WTC11 (cell line): ENCODE results near the gene MXRA8. TPM values are rescaled to one million over a fixed set of nuclear protein-coding genes. Genes with fewer than 3 reads are reported as not detected.
A peak's percentile ranks its signal among the peaks of the same experiment; 100 is the strongest.

Source experiments
- ATF2 ChIP-seq: sonication (generic); formaldehyde crosslinking; IDR thresholded peaks from 2 replicates; pipeline ENCODE4 v1.8.1; 2022; ENCODE audit warnings: low read depth, missing genetic modification reagents, borderline replicate concordance
- CBFB ChIP-seq: sonication (generic); formaldehyde crosslinking; IDR thresholded peaks from 2 replicates; pipeline ENCODE4 v1.8.1; 2022; ENCODE audit warnings: mild to moderate bottlenecking, low read depth, missing genetic modification reagents
- CREB1 ChIP-seq: sonication (generic); formaldehyde crosslinking; IDR thresholded peaks from 2 replicates; pipeline ENCODE4 v1.8.0; 2023; ENCODE audit warnings: mild to moderate bottlenecking, missing genetic modification reagents
- CTCF ChIP-seq: fragments of 200-600 bp; IDR thresholded peaks from 2 replicates; pipeline ENCODE4 v1.8.0; 2022; ENCODE audit warnings: antibody characterized with exemption
- E2F5 ChIP-seq: sonication (generic); formaldehyde crosslinking; IDR thresholded peaks from 2 replicates; pipeline ENCODE4 v1.8.1; 2022; ENCODE audit warnings: mild to moderate bottlenecking, moderate library complexity, missing genetic modification reagents
- ELF4 ChIP-seq: sonication (generic); formaldehyde crosslinking; IDR thresholded peaks from 2 replicates; pipeline ENCODE4 v1.8.1; 2022; ENCODE audit warnings: low read depth, mild to moderate bottlenecking, moderate library complexity, missing genetic modification reagents
- ESRRA ChIP-seq: sonication (generic); formaldehyde crosslinking; IDR thresholded peaks from 2 replicates; pipeline ENCODE4 v1.8.1; 2022; ENCODE audit warnings: mild to moderate bottlenecking, missing genetic modification reagents, borderline replicate concordance
- ETV6 ChIP-seq: sonication (generic); formaldehyde crosslinking; IDR thresholded peaks from 2 replicates; pipeline ENCODE4 v1.8.1; 2022; ENCODE audit warnings: mild to moderate bottlenecking, missing genetic modification reagents
- FOXK1 ChIP-seq: sonication (generic); formaldehyde crosslinking; IDR thresholded peaks from 2 replicates; pipeline ENCODE4 v1.8.0; 2022; ENCODE audit warnings: mild to moderate bottlenecking, moderate library complexity, missing genetic modification reagents
- IRF1 ChIP-seq: sonication (generic); formaldehyde crosslinking; IDR thresholded peaks from 2 replicates; pipeline ENCODE4 v1.8.0; 2023; ENCODE audit warnings: missing genetic modification reagents
- KAT7 ChIP-seq: sonication (generic); formaldehyde crosslinking; IDR thresholded peaks from 2 replicates; pipeline ENCODE4 v1.8.1; 2023; ENCODE audit warnings: missing genetic modification reagents, mild to moderate bottlenecking, borderline replicate concordance
- MLX ChIP-seq: sonication (generic); formaldehyde crosslinking; IDR thresholded peaks from 2 replicates; pipeline ENCODE4 v1.8.1; 2023; ENCODE audit warnings: mild to moderate bottlenecking, missing genetic modification reagents, moderate library complexity
- MYBL2 ChIP-seq: sonication (generic); formaldehyde crosslinking; IDR thresholded peaks from 2 replicates; pipeline ENCODE4 v1.8.1; 2023; ENCODE audit warnings: mild to moderate bottlenecking, moderate library complexity, missing genetic modification reagents
- OVOL2 ChIP-seq: fragments of 250-450 bp; sonication (Bioruptor Pico); IDR thresholded peaks from 2 replicates; pipeline ENCODE4 v1.9.0; 2021; ENCODE audit warnings: mild to moderate bottlenecking, borderline replicate concordance
- PREB ChIP-seq: sonication (generic); formaldehyde crosslinking; IDR thresholded peaks from 2 replicates; pipeline ENCODE4 v1.8.1; 2022; ENCODE audit warnings: mild to moderate bottlenecking, missing genetic modification reagents, moderate library complexity, borderline replicate concordance
- SMAD3 ChIP-seq: sonication (generic); formaldehyde crosslinking; IDR thresholded peaks from 2 replicates; pipeline ENCODE4 v1.8.0; 2022; ENCODE audit warnings: missing genetic modification reagents, mild to moderate bottlenecking, borderline replicate concordance
- SOX15 ChIP-seq: fragments of 250-450 bp; sonication (Bioruptor Pico); IDR thresholded peaks from 2 replicates; pipeline ENCODE4 v1.9.0; 2021; ENCODE audit warnings: mild to moderate bottlenecking
- TEAD1 ChIP-seq: sonication (generic); formaldehyde crosslinking; IDR thresholded peaks from 2 replicates; pipeline ENCODE4 v1.8.0; 2022; ENCODE audit warnings: mild to moderate bottlenecking, missing genetic modification reagents
- ZBTB21 ChIP-seq: sonication (generic); formaldehyde crosslinking; IDR thresholded peaks from 2 replicates; pipeline ENCODE4 v1.8.1; 2023; ENCODE audit warnings: mild to moderate bottlenecking, missing genetic modification reagents, borderline replicate concordance
- ZNF121 ChIP-seq: sonication (generic); formaldehyde crosslinking; IDR thresholded peaks from 2 replicates; pipeline ENCODE4 v1.8.0; 2023; ENCODE audit warnings: missing genetic modification reagents
- ZNF138 ChIP-seq: sonication (generic); formaldehyde crosslinking; conservative IDR thresholded peaks from 2 replicates; pipeline ENCODE4 v1.8.1; 2022; ENCODE audit warnings: mild to moderate bottlenecking, moderate library complexity, missing genetic modification reagents
- ZNF219 ChIP-seq: sonication (generic); formaldehyde crosslinking; IDR thresholded peaks from 2 replicates; pipeline ENCODE4 v1.8.0; 2023; ENCODE audit warnings: missing genetic modification reagents, mild to moderate bottlenecking, borderline replicate concordance
- ZNF281 ChIP-seq: sonication (generic); formaldehyde crosslinking; IDR thresholded peaks from 2 replicates; pipeline ENCODE4 v1.8.0; 2023; ENCODE audit warnings: mild to moderate bottlenecking, missing genetic modification reagents
- ZNF416 ChIP-seq: fragments of 250-450 bp; sonication (Bioruptor Pico); IDR thresholded peaks from 2 replicates; pipeline ENCODE4 v1.9.0; 2021; ENCODE audit warnings: mild to moderate bottlenecking, inconsistent platforms
- ZNF425 ChIP-seq: fragments of 250-450 bp; sonication (Bioruptor Pico); conservative IDR thresholded peaks from 2 replicates; pipeline ENCODE4 v1.9.0; 2021; ENCODE audit warnings: mild to moderate bottlenecking
- total RNA-seq: library from RNA; stranded (reverse); gene quantifications from 3 replicates; pipeline ENCODE4 v1.2.3, GENCODE V29; 2021

Gene MXRA8
- total RNA-seq, 1 experiment from 2014 or later = 6.7 TPM

- peak; percentile 91 for TF ChIP-seq IRF1 (CRISPR knock-in tag)
- TF ChIP-seq ESRRA = peak; percentile 47; the same call in 1 of the 2 replicates
- TF ChIP-seq MYBL2 (CRISPR knock-in tag) = peak; percentile 85
- peak; percentile 96 for TF ChIP-seq ETV6 (CRISPR knock-in tag)
- TF ChIP-seq SMAD3 (CRISPR knock-in tag) = peak; percentile 89
- no peak for TF ChIP-seq ZNF138 (CRISPR knock-in tag)
- no peak for TF ChIP-seq PREB (CRISPR knock-in tag)
- no peak for TF ChIP-seq KAT7
- no peak for TF ChIP-seq ZNF416 (CRISPR knock-in tag)
- TF ChIP-seq ZNF425 (CRISPR knock-in tag) = no peak
- 0 out of 2 replicates have a peak, but pooled peaks have one; percentile 13 for TF ChIP-seq ZNF121 (CRISPR knock-in tag)
- no peak for TF ChIP-seq ATF2 (CRISPR knock-in tag)
- TF ChIP-seq ELF4 (CRISPR knock-in tag) = no peak
- TF ChIP-seq CTCF = no peak
- no peak for TF ChIP-seq OVOL2
- TF ChIP-seq E2F5 (CRISPR knock-in tag) = peak; percentile 47; the same call in 1 of the 2 replicates
- TF ChIP-seq ZBTB21 (CRISPR knock-in tag) = no peak
- peak; percentile 63; the same call in 1 of the 2 replicates for TF ChIP-seq MLX (CRISPR knock-in tag)
- TF ChIP-seq SOX15 (CRISPR knock-in tag) = no peak
- TF ChIP-seq TEAD1 = peak; percentile 97
- TF ChIP-seq FOXK1 = peak; percentile 99
- TF ChIP-seq CREB1 (CRISPR knock-in tag) = no peak; the same call in 1 of the 2 replicates
- TF ChIP-seq ZNF219 (CRISPR knock-in tag) = peak; percentile 88
- TF ChIP-seq CBFB (CRISPR knock-in tag) = peak; percentile 78; the same call in 1 of the 2 replicates
- no peak; the same call in 1 of the 2 replicates for TF ChIP-seq ZNF281 (CRISPR knock-in tag)
These were observed 48.7 kb upstream of the MXRA8 start, which contains the start of gene MRPL20 (continued) for GRCh38 chr1:1406821-1407635.
